Progenitor cell of endocrine pancreas (in vitro differentiated cells): Measurements from ENCODE around the gene TNIP1. TPM values are rescaled to one million over a fixed set of nuclear protein-coding genes. Genes with fewer than 3 reads are reported as not detected.

Experiments
- DNase-seq: peaks from one replicate; pipeline ENCODE4 v3.0.0; 2021; ENCODE audit warnings: low spot score; ENCODE audit not compliant: unreplicated experiment
- H3K27ac Mint-ChIP-seq: 2 replicates; pipeline ENCODE4 v1.8.0; 2021; ENCODE audit warnings: mild to moderate bottlenecking, moderate library complexity, mixed read lengths
- H3K27me3 Mint-ChIP-seq: 2 replicates; pipeline ENCODE4 v1.8.0; 2021; ENCODE audit warnings: mixed read lengths
- H3K36me3 Mint-ChIP-seq: 2 replicates; pipeline ENCODE4 v1.8.0; 2022; ENCODE audit warnings: mixed read lengths; ENCODE audit not compliant: insufficient read depth
- H3K4me1 Mint-ChIP-seq: 2 replicates; pipeline ENCODE4 v1.8.0; 2021; ENCODE audit warnings: low read depth, mixed read lengths
- H3K4me3 Mint-ChIP-seq: 2 replicates; pipeline ENCODE4 v1.8.0; 2021; ENCODE audit warnings: low read depth, mild to moderate bottlenecking, moderate library complexity, mixed read lengths
- H3K9me3 Mint-ChIP-seq: 2 replicates; pipeline ENCODE4 v1.8.0; 2021; ENCODE audit warnings: low read depth, mixed read lengths
- total RNA-seq: library from RNA; stranded (reverse); gene quantifications from 2 replicates; pipeline ENCODE4 v1.2.1, GENCODE V29; 2021
- TF ChIP-seq, protein P1 (sequence below): fragments of 200-600 bp; sonication (generic); IDR thresholded peaks from one replicate; pipeline ENCODE4 v1.5.0; 2021; ENCODE audit warnings: antibody characterized with exemption, mild to moderate bottlenecking; ENCODE audit not compliant: unreplicated experiment

TNIP1 gene
- total RNA-seq, 1 donor from 2014 or later, result 55.0 TPM

DNA sequence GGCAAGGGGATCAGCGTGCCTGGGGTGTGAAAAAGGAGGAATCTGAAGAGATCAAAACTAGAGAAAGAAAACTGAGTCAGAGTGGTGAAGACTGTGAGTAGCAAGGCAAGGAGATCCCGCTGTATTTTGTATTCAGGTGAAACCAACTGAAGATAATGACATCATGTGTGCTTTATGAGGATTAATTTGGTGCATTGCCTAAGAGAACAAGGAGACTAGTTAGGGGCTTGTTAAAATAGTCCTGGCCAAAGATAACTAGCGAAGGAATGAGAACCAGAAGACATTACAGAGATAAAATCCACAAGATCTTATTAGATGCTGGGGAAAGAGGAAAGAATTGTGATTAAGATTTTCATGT lies 77.4 kb downstream of the TNIP1 start:
- Mint-ChIP-seq H3K27me3 (peaks cover 10% of the 10 kb centered on the region), H3K27ac (peak overlapping the region; percentile 10), H3K36me3 (no peaks in the 10 kb centered on the region), H3K9me3 (no peaks in the 10 kb centered on the region), H3K4me1 (peaks cover 27% of the 10 kb centered on the region), H3K4me3 (no peak overlapping the region)
- no peak for DNase-seq
- TF ChIP-seq, protein P1, sequence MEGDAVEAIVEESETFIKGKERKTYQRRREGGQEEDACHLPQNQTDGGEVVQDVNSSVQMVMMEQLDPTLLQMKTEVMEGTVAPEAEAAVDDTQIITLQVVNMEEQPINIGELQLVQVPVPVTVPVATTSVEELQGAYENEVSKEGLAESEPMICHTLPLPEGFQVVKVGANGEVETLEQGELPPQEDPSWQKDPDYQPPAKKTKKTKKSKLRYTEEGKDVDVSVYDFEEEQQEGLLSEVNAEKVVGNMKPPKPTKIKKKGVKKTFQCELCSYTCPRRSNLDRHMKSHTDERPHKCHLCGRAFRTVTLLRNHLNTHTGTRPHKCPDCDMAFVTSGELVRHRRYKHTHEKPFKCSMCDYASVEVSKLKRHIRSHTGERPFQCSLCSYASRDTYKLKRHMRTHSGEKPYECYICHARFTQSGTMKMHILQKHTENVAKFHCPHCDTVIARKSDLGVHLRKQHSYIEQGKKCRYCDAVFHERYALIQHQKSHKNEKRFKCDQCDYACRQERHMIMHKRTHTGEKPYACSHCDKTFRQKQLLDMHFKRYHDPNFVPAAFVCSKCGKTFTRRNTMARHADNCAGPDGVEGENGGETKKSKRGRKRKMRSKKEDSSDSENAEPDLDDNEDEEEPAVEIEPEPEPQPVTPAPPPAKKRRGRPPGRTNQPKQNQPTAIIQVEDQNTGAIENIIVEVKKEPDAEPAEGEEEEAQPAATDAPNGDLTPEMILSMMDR, result no peak

DNA sequence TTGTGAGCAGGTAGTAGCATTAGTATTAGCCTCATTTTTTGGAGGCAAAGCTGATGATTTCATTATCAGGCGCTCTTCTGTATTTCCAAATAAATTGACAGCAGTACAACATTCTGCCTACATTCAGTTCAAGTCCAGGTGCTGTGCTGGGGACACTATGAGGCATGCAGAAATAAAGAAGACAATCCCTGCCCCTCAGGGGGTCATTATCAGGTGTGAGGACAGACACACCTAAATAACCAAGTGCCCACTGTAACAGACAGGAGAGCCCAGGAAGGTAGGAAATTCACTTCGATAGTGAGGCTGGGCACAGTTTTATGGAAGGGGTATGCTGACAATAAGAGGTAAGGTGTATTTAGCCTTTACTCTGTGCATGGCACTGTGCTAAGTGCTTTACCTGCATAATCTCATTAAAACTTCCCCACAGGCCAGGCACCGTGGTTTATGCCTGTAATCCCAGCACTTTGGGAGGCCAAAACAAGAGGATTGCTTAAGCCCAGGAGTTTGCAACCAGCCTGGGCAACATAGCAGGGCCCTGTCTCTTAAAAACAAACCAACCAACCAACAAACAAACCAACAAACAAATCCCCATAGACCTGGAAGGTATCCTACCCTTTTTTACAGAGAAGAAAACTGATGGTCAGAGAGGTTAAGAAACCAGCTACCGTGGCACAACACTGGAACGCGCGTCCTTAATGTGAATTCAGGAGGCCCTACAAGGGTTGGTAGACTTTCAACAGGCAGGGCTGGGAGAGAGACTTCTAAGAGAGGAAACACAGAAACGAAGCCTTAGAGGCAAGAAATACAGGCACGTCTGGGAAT lies 77.9 kb downstream of the TNIP1 start:
- Mint-ChIP-seq H3K27ac (no peak overlapping the region), H3K4me1 (peaks cover 27% of the 10 kb centered on the region), H3K9me3 (no peaks in the 10 kb centered on the region), H3K36me3 (no peaks in the 10 kb centered on the region), H3K27me3 (peaks cover 10% of the 10 kb centered on the region), H3K4me3 (no peak overlapping the region)
- DNase-seq, result no peak
- TF ChIP-seq, protein P1, result no peak

DNA sequence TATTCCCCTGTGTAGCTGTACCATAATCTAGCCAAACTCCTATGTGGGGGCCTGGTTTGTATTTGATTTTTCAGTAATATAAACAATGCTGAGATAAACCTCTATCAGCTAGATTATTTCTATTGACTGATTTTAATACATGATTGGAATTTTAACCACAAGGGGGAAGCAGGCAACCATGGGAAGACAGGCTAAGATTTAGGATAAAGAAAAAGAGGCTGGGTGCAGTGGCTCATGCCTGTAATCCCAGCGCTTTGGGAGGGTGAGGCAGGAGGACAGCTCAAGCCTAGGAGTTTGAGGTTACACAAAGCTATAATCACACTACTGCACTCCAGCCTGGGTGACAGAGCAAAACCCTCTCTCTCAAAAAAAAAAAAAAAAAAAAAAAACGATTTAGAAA lies 78.6 kb downstream of the TNIP1 start:
- Mint-ChIP-seq H3K9me3 (peaks cover 4% of the 10 kb centered on the region), H3K27me3 (peaks cover 10% of the 10 kb centered on the region), H3K4me3 (no peak overlapping the region), H3K4me1 (peaks cover 25% of the 10 kb centered on the region), H3K27ac (no peak overlapping the region), H3K36me3 (peaks cover 2% of the 10 kb centered on the region)
- DNase-seq, result no peak
- TF ChIP-seq, protein P1, result peak; percentile 39

DNA sequence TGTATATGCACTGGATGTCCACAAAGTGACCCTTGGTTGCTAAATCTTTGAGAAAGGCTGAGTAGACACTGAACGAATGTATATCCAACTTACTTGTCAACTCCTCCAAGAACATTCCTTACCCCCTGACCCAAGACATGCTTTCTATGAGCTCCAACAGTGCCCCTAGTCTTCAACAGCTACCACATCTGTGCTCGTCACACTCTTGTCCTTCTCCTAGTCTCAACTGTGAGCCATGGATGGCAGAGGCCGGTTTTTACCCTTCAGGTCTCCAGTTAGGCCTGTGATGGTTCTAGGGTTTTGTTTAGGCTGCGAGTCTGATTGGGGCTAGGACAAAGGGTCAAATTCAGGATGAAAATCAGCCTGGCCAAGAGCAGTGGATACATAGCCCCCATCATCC lies 79.4 kb downstream of the TNIP1 start:
- TF ChIP-seq, protein P1, result no peak
- Mint-ChIP-seq H3K4me3 (no peak overlapping the region), H3K27ac (no peak overlapping the region), H3K36me3 (peaks cover 2% of the 10 kb centered on the region), H3K4me1 (peaks cover 22% of the 10 kb centered on the region), H3K27me3 (peaks cover 10% of the 10 kb centered on the region), H3K9me3 (peaks cover 4% of the 10 kb centered on the region)
- no peak for DNase-seq

DNA sequence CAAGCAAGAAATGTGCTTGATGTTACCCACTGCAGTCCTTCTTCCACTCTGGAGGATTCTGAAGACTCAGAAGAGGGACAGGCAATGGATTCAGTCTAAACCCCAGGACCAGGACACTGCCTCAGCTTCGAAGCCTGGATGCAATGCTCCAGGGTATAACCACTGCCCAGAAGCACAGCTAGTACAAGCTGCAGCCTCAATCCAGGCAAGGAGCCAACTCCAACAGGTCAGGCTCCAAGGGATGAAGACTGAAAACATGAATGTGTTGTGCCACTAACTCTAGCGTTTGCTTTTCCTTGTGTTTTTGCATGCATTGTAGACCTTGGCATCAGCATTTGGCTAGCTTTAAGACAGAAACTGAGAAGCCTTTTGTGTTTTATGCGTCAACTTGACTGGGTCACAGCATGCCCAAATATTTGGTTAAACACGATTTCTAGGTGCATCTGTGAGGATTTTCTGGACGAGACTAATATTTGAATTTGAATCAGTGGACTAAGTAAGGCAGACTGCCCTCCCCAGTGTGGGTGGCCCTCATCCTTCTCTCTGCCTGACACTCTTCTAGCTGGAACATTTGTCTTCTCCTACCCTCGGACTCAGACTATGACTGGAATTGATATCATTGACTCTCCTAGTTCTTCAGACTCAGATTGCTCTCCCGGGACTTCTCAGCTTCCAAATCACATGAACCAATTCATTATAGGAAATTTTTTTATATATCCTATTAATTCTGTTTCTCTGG lies 81.0 kb downstream of the TNIP1 start:
- peaks cover 7% of the 10 kb centered on the region for H3K4me1 Mint-ChIP-seq
- H3K27me3 Mint-ChIP-seq, result peaks cover 10% of the 10 kb centered on the region
- no peak overlapping the region for H3K27ac Mint-ChIP-seq
- H3K4me3 Mint-ChIP-seq, result no peak overlapping the region
- DNase-seq, result no peak
- peaks cover 2% of the 10 kb centered on the region for H3K36me3 Mint-ChIP-seq
- TF ChIP-seq, protein P1, result no peak
- peaks cover 6% of the 10 kb centered on the region for H3K9me3 Mint-ChIP-seq
